ENCODE results near the gene ZDBF2. TPM values are rescaled to one million over a fixed set of nuclear protein-coding genes. Genes with fewer than 3 reads are reported as not detected.

The ZDBF2 gene
- total RNA-seq, 2 experiments from 2014 or later = 7.4 to 7.8 TPM

GRCh38 chr2:206266130-206267125, 8.0 kb upstream of the ZDBF2 start:
- intact Hi-C loops (cut with micrococcal nuclease) = no loop called here
- Mint-ChIP-seq H3K4me1 (ENCODE audit: low read depth) (peaks cover 5% of the 10 kb centered on the region), H3K4me3 (no peak overlapping the region), H3K36me3 (no peaks in the 10 kb centered on the region), H3K27ac (no peak overlapping the region), H3K27me3 (peaks cover 46% of the 10 kb centered on the region), H3K9me3 (no peaks in the 10 kb centered on the region)
- no peak for DNase-seq
- ChIA-PET POLR2A (no interaction called here), CTCF (no interaction called here)

GRCh38 chr2:206267567-206267966, 6.9 kb upstream of the ZDBF2 start:
- H3K36me3 Mint-ChIP-seq = no peaks in the 10 kb centered on the region
- peaks cover 48% of the 10 kb centered on the region for H3K27me3 Mint-ChIP-seq
- ChIA-PET CTCF (no interaction called here), POLR2A (no interaction called here)
- no peak overlapping the region for H3K27ac Mint-ChIP-seq
- intact Hi-C loops (cut with micrococcal nuclease) = no loop called here
- no peak overlapping the region for H3K4me3 Mint-ChIP-seq
- H3K9me3 Mint-ChIP-seq = no peaks in the 10 kb centered on the region
- peaks cover 5% of the 10 kb centered on the region for H3K4me1 Mint-ChIP-seq (ENCODE audit: low read depth)
- DNase-seq = no peak

- DNase-seq = no peak
- H3K9me3 Mint-ChIP-seq = no peaks in the 10 kb centered on the region
- no peak overlapping the region for H3K27ac Mint-ChIP-seq
- peaks cover 2% of the 10 kb centered on the region for H3K36me3 Mint-ChIP-seq
- POLR2A ChIA-PET = no interaction called here
- peaks cover 45% of the 10 kb centered on the region for H3K27me3 Mint-ChIP-seq
- intact Hi-C loops (cut with micrococcal nuclease) = loop anchor here (10.0 kb wide), 2 partner anchors 236 to 284 kb away; no protein-coding TSS in a partner anchor
- H3K4me1 Mint-ChIP-seq (ENCODE audit: low read depth) = peaks cover 18% of the 10 kb centered on the region
- CTCF ChIA-PET = no interaction called here
- no peak overlapping the region for H3K4me3 Mint-ChIP-seq
Observed at GRCh38 chr2:206271065-206271464, 3.4 kb upstream of the ZDBF2 start.

- Mint-ChIP-seq H3K27me3 (peaks cover 42% of the 10 kb centered on the region), H3K4me1 (ENCODE audit: low read depth) (peaks cover 21% of the 10 kb centered on the region), H3K27ac (peak overlapping the region; percentile 60), H3K36me3 (peaks cover 2% of the 10 kb centered on the region), H3K9me3 (no peaks in the 10 kb centered on the region), H3K4me3 (peak overlapping the region; percentile 80)
- CTCF ChIA-PET = interaction anchor here (1.1 kb wide), 1 partner anchor 110 kb away, joined by 4 read pairs; no protein-coding TSS in a partner anchor
- POLR2A ChIA-PET = interaction anchor here (0.5 kb wide), 1 partner anchor 25 kb away, joined by 4 read pairs; no protein-coding TSS in a partner anchor
- DNase-seq = no peak
- intact Hi-C loops (cut with micrococcal nuclease) = loop anchor here (1.0 to 10.0 kb wide), 4 partner anchors 87 to 281 kb away; partner anchors contain the start of genes EEF1B2 and NDUFS1
Observed at GRCh38 chr2:206273905-206274304, 558 bp upstream of the ZDBF2 start.

DNA sequence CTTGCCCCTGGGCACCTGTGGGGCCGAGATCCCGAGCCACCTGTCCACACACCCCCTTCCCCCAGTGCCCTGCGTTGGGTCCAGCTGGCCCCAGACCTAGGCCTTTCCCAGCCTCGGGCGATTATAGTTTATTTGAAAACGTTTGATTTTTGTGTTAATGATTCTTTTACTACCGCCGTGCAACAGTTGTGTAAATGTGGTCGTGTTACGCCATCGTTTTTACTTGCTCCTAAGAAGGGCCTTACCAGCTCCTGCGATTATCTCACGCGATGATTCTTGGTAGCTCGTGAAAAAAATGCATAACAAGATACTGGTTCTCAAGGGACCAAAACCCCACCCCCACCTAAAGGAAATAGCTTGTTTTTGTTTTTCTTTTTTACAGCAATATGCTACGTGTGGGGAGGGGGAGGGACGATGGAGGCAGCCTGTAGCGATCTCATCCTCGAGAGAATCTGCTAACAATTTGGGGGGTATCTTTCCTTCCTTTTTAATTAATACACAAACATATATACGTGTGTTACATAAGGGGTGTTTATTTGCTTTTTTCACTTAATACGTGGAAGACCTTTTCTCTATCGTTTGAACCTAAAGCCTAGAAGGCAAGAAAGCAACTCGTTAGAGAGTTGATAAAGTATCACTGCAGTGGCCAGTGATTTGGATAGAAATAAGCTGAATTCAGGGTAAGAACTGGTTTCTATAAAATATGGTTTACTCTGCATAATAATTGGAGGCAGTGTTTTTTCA, 1.0 kb downstream of the ZDBF2 start:
- ChIA-PET POLR2A (no interaction called here), CTCF (interaction anchor here (0.7 kb wide), 1 partner anchor 234 kb away, joined by 3 read pairs; no protein-coding TSS in a partner anchor)
- H3K9me3 Mint-ChIP-seq = no peaks in the 10 kb centered on the region
- peaks cover 39% of the 10 kb centered on the region for H3K27me3 Mint-ChIP-seq
- H3K27ac Mint-ChIP-seq = peak overlapping the region; percentile 73
- peaks cover 2% of the 10 kb centered on the region for H3K36me3 Mint-ChIP-seq
- H3K4me1 Mint-ChIP-seq (ENCODE audit: low read depth) = peaks cover 21% of the 10 kb centered on the region
- H3K4me3 Mint-ChIP-seq = peak overlapping the region; percentile 78
- intact Hi-C loops (cut with micrococcal nuclease) = loop anchor here (2.0 to 10.0 kb wide), 4 partner anchors 85 to 1977 kb away; no protein-coding TSS in a partner anchor
- DNase-seq = peak; percentile 20

DNA sequence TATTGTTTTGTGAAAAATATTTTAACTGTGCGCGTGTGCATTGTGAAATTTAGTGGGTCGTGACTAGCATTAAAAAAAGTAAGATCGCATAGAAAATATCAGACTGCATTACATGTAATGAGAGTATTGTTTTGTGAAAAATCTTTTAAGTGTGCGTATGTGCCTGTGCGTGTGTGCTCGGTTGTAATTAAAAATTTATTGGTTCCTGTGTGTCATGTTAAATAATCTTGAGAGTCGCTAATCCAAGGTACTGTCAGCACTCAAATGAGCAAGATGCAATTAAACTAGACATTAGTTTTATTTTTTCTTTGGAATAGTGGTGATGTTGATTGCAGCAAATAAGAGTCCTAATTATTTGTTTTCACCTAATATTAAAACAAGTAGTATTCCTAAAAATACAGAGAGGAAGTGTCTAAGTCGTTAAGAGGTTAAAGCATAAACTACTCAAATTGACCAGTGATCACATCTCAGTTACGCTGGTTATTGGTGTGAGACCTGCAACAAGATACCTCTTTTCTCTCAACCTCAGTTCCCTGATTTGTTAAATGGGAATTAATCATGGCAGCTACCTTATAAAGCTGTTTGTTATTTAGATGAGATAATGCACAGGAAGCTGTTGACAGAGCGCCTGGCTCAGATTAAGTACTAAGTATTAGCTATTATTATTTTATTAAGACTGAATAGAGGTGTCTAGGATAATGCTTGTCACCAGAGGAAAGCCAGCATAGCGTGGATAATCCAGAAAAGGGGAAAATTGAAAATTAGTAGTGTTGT, 1.9 kb downstream of the ZDBF2 start:
- peaks cover 21% of the 10 kb centered on the region for H3K4me1 Mint-ChIP-seq (ENCODE audit: low read depth)
- H3K27me3 Mint-ChIP-seq = peaks cover 39% of the 10 kb centered on the region
- no peaks in the 10 kb centered on the region for H3K9me3 Mint-ChIP-seq
- H3K27ac Mint-ChIP-seq = no peak overlapping the region
- DNase-seq = no peak
- H3K4me3 Mint-ChIP-seq = peak overlapping the region; percentile 78
- ChIA-PET CTCF (no interaction called here), POLR2A (no interaction called here)
- intact Hi-C loops (cut with micrococcal nuclease) = loop anchor here (5.0 to 10.0 kb wide), 3 partner anchors 242 to 1976 kb away; no protein-coding TSS in a partner anchor
- peaks cover 2% of the 10 kb centered on the region for H3K36me3 Mint-ChIP-seq

GRCh38 chr2:206277503-206277902, 3.0 kb downstream of the ZDBF2 start:
- peaks cover 8% of the 10 kb centered on the region for H3K36me3 Mint-ChIP-seq
- ChIA-PET CTCF (no interaction called here), POLR2A (no interaction called here)
- H3K27me3 Mint-ChIP-seq = peaks cover 40% of the 10 kb centered on the region
- no peaks in the 10 kb centered on the region for H3K9me3 Mint-ChIP-seq
- no peak for DNase-seq
- H3K4me3 Mint-ChIP-seq = no peak overlapping the region
- intact Hi-C loops (cut with micrococcal nuclease) = loop anchor here (5.0 to 10.0 kb wide), 3 partner anchors 243 to 1975 kb away; no protein-coding TSS in a partner anchor
- H3K4me1 Mint-ChIP-seq (ENCODE audit: low read depth) = peaks cover 21% of the 10 kb centered on the region
- no peak overlapping the region for H3K27ac Mint-ChIP-seq

DNA sequence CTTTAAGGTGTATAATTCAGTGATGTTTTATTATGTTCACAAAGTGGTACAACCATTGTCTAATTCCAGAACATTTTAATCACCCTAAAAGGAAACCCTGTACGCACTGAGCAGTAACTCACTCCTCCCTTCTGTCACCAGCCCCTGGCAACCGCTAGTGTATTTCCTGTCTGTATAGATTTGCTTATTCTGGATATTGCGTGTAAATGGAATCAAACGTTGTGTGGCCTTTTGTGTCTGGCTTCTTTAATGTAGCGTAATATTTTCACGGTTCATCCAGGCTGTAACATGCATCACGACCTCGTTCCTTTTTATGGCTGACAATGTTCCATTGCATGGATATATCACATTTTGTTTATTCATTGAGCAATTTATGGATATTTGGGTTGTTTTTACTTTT, 8.3 kb downstream of the ZDBF2 start:
- ChIA-PET POLR2A (no interaction called here), CTCF (no interaction called here)
- no peak overlapping the region for H3K27ac Mint-ChIP-seq

DNA sequence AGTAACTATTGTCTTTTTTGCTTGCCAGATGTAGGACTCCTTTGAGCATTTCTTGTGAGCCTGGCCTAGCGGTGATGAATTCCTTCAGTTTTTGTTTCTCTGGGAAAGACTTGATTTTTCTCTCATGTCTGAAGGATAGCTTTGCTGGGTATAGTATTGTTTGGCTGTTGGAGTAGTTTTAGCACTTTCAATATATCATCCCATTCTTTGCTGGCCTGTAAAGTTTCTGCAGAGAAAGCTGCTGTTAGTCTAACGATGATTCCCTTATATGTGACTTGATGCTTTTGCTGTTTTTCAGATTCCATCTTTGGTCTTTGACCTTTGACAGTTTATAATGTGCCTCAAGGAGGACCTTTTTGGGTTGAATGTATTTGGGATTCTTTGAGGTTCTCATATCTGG, 12.7 kb downstream of the ZDBF2 start:
- ChIA-PET POLR2A (no interaction called here), CTCF (no interaction called here)
- Mint-ChIP-seq H3K4me3 (no peak overlapping the region), H3K36me3 (peaks cover 58% of the 10 kb centered on the region), H3K27ac (no peak overlapping the region), H3K27me3 (peaks cover 2% of the 10 kb centered on the region), H3K4me1 (ENCODE audit: low read depth) (no peaks in the 10 kb centered on the region), H3K9me3 (peaks cover 12% of the 10 kb centered on the region)
- DNase-seq = no peak
- intact Hi-C loops (cut with micrococcal nuclease) = no loop called here

More for the DNA sequence above, 8.3 kb downstream of the ZDBF2 start:
- peaks cover 12% of the 10 kb centered on the region for H3K9me3 Mint-ChIP-seq
- no peaks in the 10 kb centered on the region for H3K4me1 Mint-ChIP-seq (ENCODE audit: low read depth)
- peaks cover 10% of the 10 kb centered on the region for H3K27me3 Mint-ChIP-seq
- intact Hi-C loops (cut with micrococcal nuclease) = no loop called here
- H3K36me3 Mint-ChIP-seq = peaks cover 34% of the 10 kb centered on the region
- no peak for DNase-seq
- H3K4me3 Mint-ChIP-seq = no peak overlapping the region

- ChIA-PET POLR2A (no interaction called here), CTCF (no interaction called here)
- Mint-ChIP-seq H3K4me1 (ENCODE audit: low read depth) (no peaks in the 10 kb centered on the region), H3K4me3 (no peak overlapping the region), H3K9me3 (peaks cover 12% of the 10 kb centered on the region), H3K36me3 (peaks cover 47% of the 10 kb centered on the region), H3K27ac (no peak overlapping the region), H3K27me3 (no peaks in the 10 kb centered on the region)
- no peak for DNase-seq
- intact Hi-C loops (cut with micrococcal nuclease) = no loop called here
Observed at GRCh38 chr2:206289391-206289790, 14.9 kb downstream of the ZDBF2 start.

- DNase-seq = no peak
- Mint-ChIP-seq H3K27me3 (no peaks in the 10 kb centered on the region), H3K27ac (no peak overlapping the region), H3K4me3 (no peak overlapping the region), H3K9me3 (no peaks in the 10 kb centered on the region), H3K4me1 (ENCODE audit: low read depth) (no peaks in the 10 kb centered on the region), H3K36me3 (peaks cover 18% of the 10 kb centered on the region)
- POLR2A ChIA-PET = no interaction called here
- CTCF ChIA-PET = no interaction called here
- intact Hi-C loops (cut with micrococcal nuclease) = no loop called here
Observed at GRCh38 chr2:206296128-206296527, 21.7 kb downstream of the ZDBF2 start.

Measured in activated CD4-positive, alpha-beta memory T cell treated with anti-CD3 and anti-CD28 coated beads for 36 hours (primary cell).